ENCODE data around the gene CDHR3. TPM values are rescaled to one million over a fixed set of nuclear protein-coding genes. Genes with fewer than 3 reads are reported as not detected.

Gene CDHR3
- total RNA-seq, 1 experiment from 2014 or later = 8.7 TPM

DNA sequence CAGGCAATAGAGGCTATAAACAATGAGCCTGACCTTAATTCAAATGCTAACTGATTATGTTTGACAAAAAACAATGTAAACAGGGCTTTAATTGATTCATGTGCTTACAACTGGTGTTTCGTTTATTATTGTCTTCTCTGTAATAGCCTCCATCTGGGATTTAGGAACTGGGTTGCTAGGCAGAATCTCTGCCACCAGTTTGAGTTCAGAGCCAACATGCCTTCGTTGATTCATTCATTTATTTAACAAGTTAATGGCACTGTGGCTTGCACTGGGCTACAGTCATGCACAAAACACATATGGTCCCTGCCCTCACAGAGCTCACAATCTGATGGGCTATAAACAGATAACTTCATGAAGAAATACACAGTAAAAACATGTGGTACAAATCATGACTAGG, 19.6 kb upstream of the CDHR3 start:
- no peaks in the 10 kb centered on the region for H3K9me2 ChIP-seq (ENCODE audit: insufficient read depth)
- no peak for DNase-seq
- no peaks in the 10 kb centered on the region for H3F3A ChIP-seq (ENCODE audit: insufficient read depth, low read depth)
- ChIA-PET CTCF (no interaction called here), POLR2A (ENCODE audit: unreplicated experiment) (no interaction called here)
- no TSS peak for BruUV-seq (replicated peaks)
- no peak overlapping the region for H3K27ac ChIP-seq
- H3K4me2 ChIP-seq = no peak overlapping the region
- no peaks in the 10 kb centered on the region for H3K4me1 ChIP-seq (replicated peaks; ENCODE audit: insufficient read depth)
- H3K9me3 ChIP-seq (ENCODE audit: insufficient read depth, low read depth) = no peaks in the 10 kb centered on the region
- no peaks in the 10 kb centered on the region for H3K36me3 ChIP-seq (ENCODE audit: low read depth)
- no peak overlapping the region for H2AFZ ChIP-seq
- no peaks in the 10 kb centered on the region for H3K79me2 ChIP-seq (ENCODE audit: low read depth)
- H3K4me3 ChIP-seq = no peak overlapping the region
- no peaks in the 10 kb centered on the region for H3K27me3 ChIP-seq (ENCODE audit: insufficient read depth, low read depth)
- H4K20me1 ChIP-seq (ENCODE audit: insufficient read depth) = no peaks in the 10 kb centered on the region
- TF ChIP-seq EZH2 (IDR thresholded peaks at IDR 0.05; ENCODE audit: low read depth) (no peak), CTCF (conservative IDR thresholded peaks at IDR 0.05) (no peak)
- intact Hi-C loops (cut with micrococcal nuclease; ENCODE audit: unreplicated experiment) = no loop called here

- CTCF ChIA-PET = interaction anchor here (0.5 kb wide), 1 partner anchor 1027 kb away, joined by 4 read pairs; no protein-coding TSS in a partner anchor
- H2AFZ ChIP-seq = no peak overlapping the region
- H3K79me2 ChIP-seq (ENCODE audit: low read depth) = no peaks in the 10 kb centered on the region
- no TSS peak for BruUV-seq (replicated peaks)
- H3K4me3 ChIP-seq = no peak overlapping the region
- no peaks in the 10 kb centered on the region for H3K36me3 ChIP-seq (ENCODE audit: low read depth)
- no peaks in the 10 kb centered on the region for H3K4me1 ChIP-seq (replicated peaks; ENCODE audit: insufficient read depth)
- H3K27me3 ChIP-seq (ENCODE audit: insufficient read depth, low read depth) = no peaks in the 10 kb centered on the region
- H3K27ac ChIP-seq = no peak overlapping the region
- no peak overlapping the region for H3K4me2 ChIP-seq
- H4K20me1 ChIP-seq (ENCODE audit: insufficient read depth) = no peaks in the 10 kb centered on the region
- TF ChIP-seq EZH2 (IDR thresholded peaks at IDR 0.05; ENCODE audit: low read depth) = no peak
- no peak for TF ChIP-seq CTCF (conservative IDR thresholded peaks at IDR 0.05)
- no peaks in the 10 kb centered on the region for H3K9me3 ChIP-seq (ENCODE audit: insufficient read depth, low read depth)
- POLR2A ChIA-PET (ENCODE audit: unreplicated experiment) = no interaction called here
- H3K9me2 ChIP-seq (ENCODE audit: insufficient read depth) = no peaks in the 10 kb centered on the region
- intact Hi-C loops (cut with micrococcal nuclease; ENCODE audit: unreplicated experiment) = no loop called here
- H3F3A ChIP-seq (ENCODE audit: insufficient read depth, low read depth) = no peaks in the 10 kb centered on the region
- DNase-seq = no peak
Observed at GRCh38 chr7:105945848-105946247, 17.2 kb upstream of the CDHR3 start.

GRCh38 chr7:105951597-105951996, 11.5 kb upstream of the CDHR3 start:
- Histone ChIP-seq H3K9me2 (ENCODE audit: insufficient read depth) (no peaks in the 10 kb centered on the region), H3K9me3 (ENCODE audit: insufficient read depth, low read depth) (peaks cover 12% of the 10 kb centered on the region; the same call in 1 of the 2 replicates), H3K27ac (no peak overlapping the region), H3K79me2 (ENCODE audit: low read depth) (no peaks in the 10 kb centered on the region), H4K20me1 (ENCODE audit: insufficient read depth) (no peaks in the 10 kb centered on the region), H3K4me3 (no peak overlapping the region), H3K27me3 (ENCODE audit: insufficient read depth, low read depth) (no peaks in the 10 kb centered on the region), H3K4me1 (replicated peaks; ENCODE audit: insufficient read depth) (no peaks in the 10 kb centered on the region), H3K36me3 (ENCODE audit: low read depth) (no peaks in the 10 kb centered on the region), H3K4me2 (no peak overlapping the region), H3F3A (ENCODE audit: insufficient read depth, low read depth) (no peaks in the 10 kb centered on the region), H2AFZ (no peak overlapping the region)
- TF ChIP-seq EZH2 (IDR thresholded peaks at IDR 0.05; ENCODE audit: low read depth) (no peak), CTCF (conservative IDR thresholded peaks at IDR 0.05) (no peak)
- BruUV-seq (replicated peaks) = no TSS peak
- ChIA-PET CTCF (no interaction called here), POLR2A (ENCODE audit: unreplicated experiment) (no interaction called here)
- intact Hi-C loops (cut with micrococcal nuclease; ENCODE audit: unreplicated experiment) = no loop called here
- no peak for DNase-seq
